Posterior vena cava (tissue), 2 donors: Measurements from ENCODE around the gene IL27RA. TPM values are rescaled to one million over a fixed set of nuclear protein-coding genes. Genes with fewer than 3 reads are reported as not detected.

ENCODE experiments used
- DNase-seq: peaks from one replicate; pipeline ENCODE4 v3.0.0-alpha.2; 2020; ENCODE audit warnings: low spot score
- intact Hi-C, 2 donors: fragments of 100-400 bp; cut with DNase I; formaldehyde crosslinking; loops; one replicate each; pipeline versions ENCODE4 v1.14.1 to v1.14.2; 2022 to 2023
- total RNA-seq, 2 donors: library from RNA; stranded (reverse); fragmentation: NEBNext Ultra II Directional; extraction: Animal tissue kit (Norgen Biotek cat#: 25700); gene quantifications; one replicate each; pipeline ENCODE4 v1.2.1, GENCODE V29; 2021
- donor health status: DM: yes; HTN: yes; CAD: no.
- donor health status: DM: yes; HTN: yes; CAD: no.

IL27RA gene
- total RNA-seq, 2 donors from 2014 or later: 3.6 to 5.3 TPM

DNA sequence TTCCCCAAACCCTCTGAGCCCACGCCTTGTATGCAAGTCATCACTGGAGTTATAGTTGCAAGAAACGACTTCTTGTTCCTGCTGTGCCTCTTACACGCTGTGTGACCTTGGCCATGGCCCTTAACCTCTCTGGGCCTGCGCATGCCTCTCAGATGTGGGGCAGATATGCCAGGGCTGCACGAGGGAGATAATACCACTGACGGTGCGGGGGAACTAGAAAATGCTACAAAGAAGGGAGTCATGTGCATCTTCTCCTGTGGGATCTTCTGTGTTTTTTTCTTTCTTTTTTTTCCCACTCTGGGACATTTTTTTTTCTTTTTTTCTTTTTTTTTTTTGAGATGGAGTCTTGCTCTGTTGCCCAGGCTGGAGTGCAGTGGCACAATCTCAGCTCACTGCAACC is 63.3 kb downstream of the IL27RA start:
- intact Hi-C loops: no loop called here
- no peak for DNase-seq

DNA sequence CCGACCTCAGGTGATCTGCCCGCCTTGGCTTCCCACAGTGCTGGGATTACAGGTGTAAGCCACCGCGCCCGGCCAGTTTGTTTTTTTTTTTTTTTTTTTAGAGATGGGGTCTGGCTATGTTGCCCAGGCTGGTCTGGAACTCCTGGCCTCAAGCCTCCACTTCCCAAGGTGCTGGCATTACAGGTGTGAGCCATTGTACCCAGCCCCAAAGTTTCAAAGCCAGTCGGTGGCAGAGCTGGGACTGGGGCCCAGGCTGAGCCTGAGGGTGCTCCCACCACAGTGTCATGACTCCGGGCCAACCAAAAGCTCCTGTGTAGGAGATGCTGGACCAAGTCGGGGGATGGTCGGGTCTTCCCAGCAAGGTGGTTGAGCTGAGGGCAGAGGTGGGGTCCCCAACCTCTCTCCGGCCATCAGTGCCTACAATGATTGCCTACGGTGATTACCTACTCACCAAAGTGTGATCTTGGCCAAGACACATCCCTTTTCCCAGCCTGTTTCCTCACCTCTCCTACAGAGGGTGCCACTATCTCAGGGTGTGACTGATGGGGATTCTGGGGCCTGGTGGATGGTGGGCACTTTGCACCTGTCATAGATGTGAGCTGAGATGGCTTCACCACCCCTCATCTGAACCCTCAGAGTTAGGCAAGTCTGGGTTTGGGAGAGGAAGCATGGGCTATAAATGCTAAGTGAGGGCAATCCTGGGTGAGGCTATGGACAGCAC is 64.9 kb downstream of the IL27RA start:
- DNase-seq: no peak
- intact Hi-C loops: no loop called here

- DNase-seq: no peak
- intact Hi-C loops: no loop called here
Measured at GRCh38 chr19:14097532-14098151, 66.1 kb downstream of the IL27RA start.

GRCh38 chr19:14101003-14101545 is 69.5 kb downstream of the IL27RA start:
- intact Hi-C loops: no loop called here
- DNase-seq: no peak

- intact Hi-C loops: no loop called here
- DNase-seq: no peak
Measured at GRCh38 chr19:14102102-14102696, 70.6 kb downstream of the IL27RA start.

- intact Hi-C loops: no loop called here
- DNase-seq: no peak
Measured at GRCh38 chr19:14102756-14103155, 71.2 kb downstream of the IL27RA start.

Other genes starting within 250 kb of the IL27RA start
- gene ZSWIM4, start 236.3 kb upstream of the IL27RA start, total RNA-seq: 1 to 10 TPM; 2.5 to 7.8 TPM
- under 1 TPM in 1 of 2 donors, not detected in 1; 1.00 TPM for gene NANOS3, start 154.6 kb upstream of the IL27RA start, total RNA-seq
- gene BRME1, start 125.6 kb upstream of the IL27RA start, total RNA-seq: 1 to 10 TPM; 1.2 to 2.0 TPM
- gene CC2D1A, start 125.6 kb upstream of the IL27RA start, total RNA-seq: 10 to 100 TPM; 16.8 to 22.6 TPM
- 1 to 10 TPM; 2.4 to 8.7 TPM for gene PODNL1, start 93.3 kb upstream of the IL27RA start, total RNA-seq
- 10 to 100 TPM; 18.8 to 21.0 TPM for gene DCAF15, start 79.3 kb upstream of the IL27RA start, total RNA-seq
- gene RFX1, start 25.4 kb upstream of the IL27RA start, total RNA-seq: 1 to 10 TPM; 7.5 to 7.8 TPM
- not detected for gene RLN3, start 3.6 kb upstream of the IL27RA start, total RNA-seq
- under 1 TPM in 1 of 2 donors, not detected in 1; 0.74 TPM for gene PALM3, start 30.3 kb downstream of the IL27RA start, total RNA-seq
- 1 to 10 TPM; 1.0 to 1.4 TPM for gene MISP3, start 41.0 kb downstream of the IL27RA start, total RNA-seq
- gene C19orf67, start 54.0 kb downstream of the IL27RA start, total RNA-seq: not detected
- gene SAMD1, start 59.0 kb downstream of the IL27RA start, total RNA-seq: 10 to 100 TPM; 22.7 to 23.6 TPM
- gene PRKACA, start 86.0 kb downstream of the IL27RA start, total RNA-seq: 100 to 1,000 TPM; 101 to 103 TPM
- gene ASF1B, start 104.8 kb downstream of the IL27RA start, total RNA-seq: under 1 TPM; 0.33 to 0.37 TPM
- 10 to 100 TPM; 22.5 to 25.8 TPM for gene ADGRL1, start 174.4 kb downstream of the IL27RA start, total RNA-seq